ENCODE measurements around the gene HSF4. TPM values are rescaled to one million over a fixed set of nuclear protein-coding genes. Genes with fewer than 3 reads are reported as not detected.

HSF4 gene
- total RNA-seq, 1 donor from 2014 or later, result 33.4 TPM

DNA sequence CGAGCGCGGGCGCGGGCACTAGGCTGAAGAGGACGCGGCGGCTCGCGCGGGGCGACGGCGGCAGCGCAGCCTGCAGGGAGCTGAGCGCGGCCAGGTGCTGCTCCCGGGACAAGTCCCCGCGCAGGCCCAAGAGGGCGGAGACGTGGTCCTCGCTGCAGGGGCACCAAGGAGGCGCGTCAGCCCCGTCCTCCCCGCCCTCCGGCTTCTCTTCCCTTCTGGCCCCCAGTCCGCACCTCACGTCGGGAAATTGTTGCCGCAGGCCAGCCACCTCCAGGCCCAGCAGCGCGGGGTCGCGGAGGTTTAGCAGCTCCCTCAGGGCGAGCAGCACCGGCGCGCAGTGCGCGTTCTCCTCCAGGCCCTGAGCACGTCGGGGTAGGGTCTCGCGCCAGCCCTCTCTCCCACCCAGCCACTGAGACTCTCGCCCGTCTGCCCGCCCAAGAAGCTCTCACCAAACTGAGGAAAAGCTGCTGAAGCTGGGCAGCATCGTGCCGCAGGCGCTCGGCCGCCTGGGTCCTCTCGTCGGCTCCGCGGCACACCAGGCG is 20.0 kb downstream of the HSF4 start:
- no peak for DNase-seq (ENCODE audit: low spot score)
- no peak overlapping the region for H3K27ac Mint-ChIP-seq
- intact Hi-C loops (cut with micrococcal nuclease), result loop anchor here (2.0 to 10.0 kb wide), 6 partner anchors 14 to 238 kb away; partner anchors contain the start of genes FHOD1, NOL3, SLC9A5 and TMEM208
- H3K4me3 Mint-ChIP-seq (ENCODE audit: low read depth), result peak overlapping the region; percentile 70
- H3K9me3 Mint-ChIP-seq, result no peaks in the 10 kb centered on the region
- H3K27me3 Mint-ChIP-seq (ENCODE audit: low read depth), result peaks cover 7% of the 10 kb centered on the region
- peaks cover 9% of the 10 kb centered on the region for H3K4me1 Mint-ChIP-seq (ENCODE audit: low read depth)
- H3K36me3 Mint-ChIP-seq (ENCODE audit: low read depth), result no peaks in the 10 kb centered on the region

DNA sequence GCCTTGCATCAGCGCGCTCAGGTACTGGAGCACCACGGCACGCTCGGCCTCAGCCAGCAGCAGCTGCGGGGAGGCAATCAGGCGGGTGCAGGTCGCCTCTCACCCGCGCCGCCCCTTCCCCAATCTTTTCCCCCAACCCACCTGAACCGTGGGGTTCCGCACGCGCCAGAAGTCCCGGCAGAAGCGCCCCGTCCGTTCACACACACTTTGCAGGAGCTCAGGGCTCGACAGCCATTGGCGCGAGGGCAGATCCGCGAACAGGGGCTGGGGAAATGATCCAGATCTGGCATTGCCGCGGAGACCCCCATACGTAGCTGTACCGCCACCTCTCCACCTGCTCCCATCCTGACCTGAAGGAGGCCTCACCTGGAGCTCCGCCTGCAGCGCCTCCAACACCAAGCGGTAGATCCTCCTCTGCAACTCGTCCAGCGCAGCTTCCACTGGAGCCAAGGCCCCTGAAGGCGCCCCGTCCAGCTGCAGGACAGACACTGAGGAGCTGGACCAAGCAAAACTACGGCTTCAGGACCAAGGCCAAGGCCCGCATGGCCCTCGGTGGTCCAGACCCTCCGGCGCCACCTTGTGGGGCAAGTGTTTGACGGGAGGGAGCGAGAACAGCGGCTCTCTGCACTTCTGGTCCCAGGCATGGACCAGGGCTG is 20.6 kb downstream of the HSF4 start:
- Mint-ChIP-seq H3K4me1 (ENCODE audit: low read depth) (peaks cover 9% of the 10 kb centered on the region), H3K27ac (peak overlapping the region; percentile 65), H3K4me3 (ENCODE audit: low read depth) (peak overlapping the region; percentile 91), H3K27me3 (ENCODE audit: low read depth) (peaks cover 7% of the 10 kb centered on the region), H3K36me3 (ENCODE audit: low read depth) (no peaks in the 10 kb centered on the region), H3K9me3 (no peaks in the 10 kb centered on the region)
- intact Hi-C loops (cut with micrococcal nuclease), result loop anchor here (2.0 to 10.0 kb wide), 7 partner anchors 14 to 238 kb away; partner anchors contain the start of genes B3GNT9, FHOD1, NOL3 and SLC9A5
- DNase-seq (ENCODE audit: low spot score), result peak; percentile 77

DNA sequence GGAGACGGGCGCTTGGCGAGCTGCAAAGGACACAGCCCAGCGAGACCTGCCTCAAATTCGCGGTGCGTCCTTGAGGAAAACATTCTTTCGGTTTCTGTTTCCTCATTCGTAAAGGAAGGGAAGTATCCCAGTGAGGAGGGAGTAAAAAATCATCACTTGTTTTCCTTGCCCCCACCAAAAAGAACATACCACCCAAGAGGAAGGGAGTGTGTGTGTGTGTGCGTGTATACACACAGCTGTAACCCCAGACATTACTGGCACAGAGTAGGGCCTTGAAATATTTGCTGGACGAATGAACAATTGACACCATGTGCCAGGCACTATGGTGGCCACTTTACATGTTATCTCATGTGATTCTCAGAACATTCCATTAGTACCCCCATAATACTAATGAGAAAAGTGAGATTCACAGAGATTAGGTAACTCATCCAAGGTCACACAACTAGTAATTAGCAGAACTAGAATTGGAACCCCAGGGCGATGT is 21.1 kb downstream of the HSF4 start:
- no peak overlapping the region for H3K4me3 Mint-ChIP-seq (ENCODE audit: low read depth)
- H3K9me3 Mint-ChIP-seq, result no peaks in the 10 kb centered on the region
- H3K4me1 Mint-ChIP-seq (ENCODE audit: low read depth), result peaks cover 9% of the 10 kb centered on the region
- H3K27ac Mint-ChIP-seq, result no peak overlapping the region
- no peak for DNase-seq (ENCODE audit: low spot score)
- peaks cover 7% of the 10 kb centered on the region for H3K27me3 Mint-ChIP-seq (ENCODE audit: low read depth)
- intact Hi-C loops (cut with micrococcal nuclease), result loop anchor here (2.0 to 10.0 kb wide), 5 partner anchors 15 to 239 kb away; partner anchors contain the start of genes B3GNT9 and NOL3
- no peaks in the 10 kb centered on the region for H3K36me3 Mint-ChIP-seq (ENCODE audit: low read depth)

DNA sequence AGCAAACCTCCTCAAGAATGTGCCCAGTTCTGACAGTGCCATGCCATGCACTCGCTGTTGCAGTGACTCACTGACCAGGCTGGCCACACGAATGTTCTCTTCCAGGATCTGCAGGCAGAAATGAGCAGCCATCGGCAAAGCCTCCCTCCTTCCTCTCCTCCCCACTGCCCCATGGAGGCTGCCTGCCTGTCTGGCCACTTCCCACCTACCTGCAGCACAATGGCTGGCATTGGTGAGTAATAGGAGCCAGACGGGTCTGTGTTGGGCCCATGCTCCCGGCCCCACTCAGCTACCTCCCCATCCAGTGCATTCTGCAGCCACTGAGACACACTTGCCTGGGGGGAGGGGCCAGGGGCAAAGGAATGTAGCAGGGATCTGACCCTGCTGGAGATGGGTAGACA is 22.0 kb downstream of the HSF4 start:
- Mint-ChIP-seq H3K9me3 (no peaks in the 10 kb centered on the region), H3K36me3 (ENCODE audit: low read depth) (no peaks in the 10 kb centered on the region), H3K4me3 (ENCODE audit: low read depth) (no peak overlapping the region), H3K4me1 (ENCODE audit: low read depth) (peaks cover 13% of the 10 kb centered on the region), H3K27me3 (ENCODE audit: low read depth) (peaks cover 7% of the 10 kb centered on the region), H3K27ac (no peak overlapping the region)
- intact Hi-C loops (cut with micrococcal nuclease), result loop anchor here (5.0 to 10.0 kb wide), 2 partner anchors 34 to 172 kb away; partner anchors contain the start of gene B3GNT9
- DNase-seq (ENCODE audit: low spot score), result no peak

DNA sequence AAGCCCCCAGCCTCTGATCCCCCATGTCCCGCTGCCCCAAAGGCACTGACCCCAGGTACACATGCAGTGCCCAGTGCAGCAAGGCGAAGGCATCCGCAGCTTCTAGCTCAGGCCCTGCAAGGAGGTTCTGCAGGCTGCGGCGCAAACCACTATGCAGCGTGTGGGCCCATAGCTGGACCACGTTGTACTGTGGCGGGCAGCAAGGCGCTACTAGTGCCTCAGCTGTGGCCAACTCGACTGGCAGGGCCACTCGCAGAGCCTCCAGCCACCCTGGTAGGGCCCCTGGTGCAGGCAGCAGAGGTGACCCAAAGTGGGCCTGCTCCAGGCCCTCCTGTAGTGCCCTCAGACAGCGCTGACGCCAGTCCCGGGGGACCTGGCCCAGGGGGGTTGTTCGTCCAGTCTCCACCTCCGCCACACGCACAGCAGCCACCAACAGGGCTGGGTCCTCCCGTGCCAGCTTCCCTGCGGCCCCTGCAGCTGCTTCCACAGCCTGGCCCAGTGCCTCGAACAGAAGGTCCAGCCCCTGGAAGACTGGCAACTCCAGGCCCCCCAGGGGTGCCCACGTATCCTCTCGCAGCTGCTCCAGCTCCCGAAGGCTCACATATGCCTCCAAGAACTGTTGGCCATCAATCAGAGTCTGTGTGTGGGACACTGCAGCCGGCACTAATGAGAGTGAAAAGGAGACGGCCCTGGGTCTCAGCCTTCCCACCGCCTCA is 22.8 kb downstream of the HSF4 start:
- Mint-ChIP-seq H3K36me3 (ENCODE audit: low read depth) (no peaks in the 10 kb centered on the region), H3K27me3 (ENCODE audit: low read depth) (peaks cover 7% of the 10 kb centered on the region), H3K27ac (no peak overlapping the region), H3K4me3 (ENCODE audit: low read depth) (no peak overlapping the region), H3K4me1 (ENCODE audit: low read depth) (peaks cover 15% of the 10 kb centered on the region), H3K9me3 (no peaks in the 10 kb centered on the region)
- no peak for DNase-seq (ENCODE audit: low spot score)
- intact Hi-C loops (cut with micrococcal nuclease), result loop anchor here (5.0 to 10.0 kb wide), 2 partner anchors 35 to 173 kb away; partner anchors contain the start of gene B3GNT9

DNA sequence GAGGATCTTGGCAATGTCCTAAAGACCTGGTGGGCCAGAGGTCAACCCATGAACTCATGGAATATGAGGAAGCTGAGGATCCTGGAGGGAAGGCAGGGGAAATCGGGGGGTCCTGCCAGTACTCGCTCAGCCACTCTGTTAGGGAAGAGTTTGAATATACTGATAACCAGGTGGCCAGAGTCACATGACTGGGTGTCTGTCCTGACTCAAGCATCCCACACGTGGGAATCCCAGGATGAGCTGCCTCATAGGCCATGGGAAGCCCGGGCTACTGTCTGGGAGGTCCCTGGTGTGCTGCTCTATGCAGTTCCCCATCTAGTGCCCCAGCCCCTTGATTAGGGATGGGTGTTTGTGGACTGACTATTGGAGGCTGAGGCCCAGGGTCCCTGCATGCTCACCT is 23.8 kb downstream of the HSF4 start:
- DNase-seq (ENCODE audit: low spot score), result no peak
- H3K4me1 Mint-ChIP-seq (ENCODE audit: low read depth), result peaks cover 23% of the 10 kb centered on the region
- peaks cover 10% of the 10 kb centered on the region for H3K36me3 Mint-ChIP-seq (ENCODE audit: low read depth)
- no peak overlapping the region for H3K4me3 Mint-ChIP-seq (ENCODE audit: low read depth)
- peaks cover 7% of the 10 kb centered on the region for H3K27me3 Mint-ChIP-seq (ENCODE audit: low read depth)
- intact Hi-C loops (cut with micrococcal nuclease), result loop anchor here (5.0 to 10.0 kb wide), 2 partner anchors 36 to 174 kb away; partner anchors contain the start of gene B3GNT9
- H3K27ac Mint-ChIP-seq, result no peak overlapping the region
- H3K9me3 Mint-ChIP-seq, result no peaks in the 10 kb centered on the region

DNA sequence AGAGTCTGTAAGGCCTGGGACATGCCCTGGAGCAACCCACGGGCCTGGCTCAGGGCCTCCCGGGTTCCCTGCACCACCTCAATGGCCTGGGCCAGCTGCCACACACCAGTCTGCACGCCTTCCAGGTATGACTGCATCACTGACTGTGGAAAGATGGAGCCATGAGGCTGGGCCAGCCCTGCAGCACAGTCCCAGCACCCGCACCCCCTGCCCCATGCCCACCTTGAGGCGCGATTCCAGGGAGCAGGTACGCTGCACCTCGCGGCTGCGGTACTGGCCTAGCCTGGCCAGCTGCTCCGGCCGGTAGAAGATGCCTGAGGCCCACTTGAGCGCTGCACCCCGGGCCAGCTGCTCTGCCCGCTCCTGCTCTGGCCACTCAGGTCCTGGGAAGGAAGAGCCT is 24.3 kb downstream of the HSF4 start:
- Mint-ChIP-seq H3K4me3 (ENCODE audit: low read depth) (no peak overlapping the region), H3K36me3 (ENCODE audit: low read depth) (peaks cover 15% of the 10 kb centered on the region)

DNA sequence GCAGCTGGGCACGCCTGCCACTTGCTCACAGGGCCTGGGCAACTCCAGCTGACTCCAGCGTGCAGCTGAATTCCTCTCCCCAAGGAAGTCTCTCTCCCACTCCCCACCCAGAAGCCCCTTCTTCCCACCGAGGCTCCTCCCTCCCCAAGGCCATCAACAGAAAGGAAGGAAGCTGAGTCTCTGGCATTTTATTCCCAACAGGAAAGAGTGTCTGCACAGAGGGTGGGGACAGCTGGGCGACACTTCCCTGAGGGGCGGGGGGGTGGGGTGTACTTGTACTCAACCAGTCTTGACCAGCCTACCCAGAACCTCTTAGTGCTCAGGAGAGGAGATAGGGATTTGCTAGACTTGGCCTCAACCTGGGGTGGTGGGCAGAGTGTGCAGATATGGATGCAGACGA is 25.5 kb downstream of the HSF4 start, which contains the start of gene EXOC3L1:
EXOC3L1 (minus strand) TSS at position 96 of the 400 bp plus-strand sequence. CDS start 460 bp downstream, outside the sequence.
- no peak within 1 kb of the TSS for H3K4me3 Mint-ChIP-seq (ENCODE audit: low read depth)
- H3K27ac Mint-ChIP-seq, result no peak within 1 kb of the TSS
- DNase-seq (ENCODE audit: low spot score), result no peak
- peaks cover 7% of the 10 kb centered on the region for H3K27me3 Mint-ChIP-seq (ENCODE audit: low read depth)
- H3K9me3 Mint-ChIP-seq, result no peaks in the 10 kb centered on the region
- H3K36me3 Mint-ChIP-seq (ENCODE audit: low read depth), result peaks cover 27% of the 10 kb centered on the region
- intact Hi-C loops (cut with micrococcal nuclease), result no loop called here
- peaks cover 30% of the 10 kb centered on the region for H3K4me1 Mint-ChIP-seq (ENCODE audit: low read depth)

More for the DNA sequence above, 24.3 kb downstream of the HSF4 start:
- no peaks in the 10 kb centered on the region for H3K9me3 Mint-ChIP-seq
- peaks cover 7% of the 10 kb centered on the region for H3K27me3 Mint-ChIP-seq (ENCODE audit: low read depth)
- intact Hi-C loops (cut with micrococcal nuclease), result loop anchor here (5.0 to 10.0 kb wide), 2 partner anchors 36 to 174 kb away; partner anchors contain the start of gene B3GNT9
- peaks cover 28% of the 10 kb centered on the region for H3K4me1 Mint-ChIP-seq (ENCODE audit: low read depth)
- DNase-seq (ENCODE audit: low spot score), result no peak
- no peak overlapping the region for H3K27ac Mint-ChIP-seq

DNA sequence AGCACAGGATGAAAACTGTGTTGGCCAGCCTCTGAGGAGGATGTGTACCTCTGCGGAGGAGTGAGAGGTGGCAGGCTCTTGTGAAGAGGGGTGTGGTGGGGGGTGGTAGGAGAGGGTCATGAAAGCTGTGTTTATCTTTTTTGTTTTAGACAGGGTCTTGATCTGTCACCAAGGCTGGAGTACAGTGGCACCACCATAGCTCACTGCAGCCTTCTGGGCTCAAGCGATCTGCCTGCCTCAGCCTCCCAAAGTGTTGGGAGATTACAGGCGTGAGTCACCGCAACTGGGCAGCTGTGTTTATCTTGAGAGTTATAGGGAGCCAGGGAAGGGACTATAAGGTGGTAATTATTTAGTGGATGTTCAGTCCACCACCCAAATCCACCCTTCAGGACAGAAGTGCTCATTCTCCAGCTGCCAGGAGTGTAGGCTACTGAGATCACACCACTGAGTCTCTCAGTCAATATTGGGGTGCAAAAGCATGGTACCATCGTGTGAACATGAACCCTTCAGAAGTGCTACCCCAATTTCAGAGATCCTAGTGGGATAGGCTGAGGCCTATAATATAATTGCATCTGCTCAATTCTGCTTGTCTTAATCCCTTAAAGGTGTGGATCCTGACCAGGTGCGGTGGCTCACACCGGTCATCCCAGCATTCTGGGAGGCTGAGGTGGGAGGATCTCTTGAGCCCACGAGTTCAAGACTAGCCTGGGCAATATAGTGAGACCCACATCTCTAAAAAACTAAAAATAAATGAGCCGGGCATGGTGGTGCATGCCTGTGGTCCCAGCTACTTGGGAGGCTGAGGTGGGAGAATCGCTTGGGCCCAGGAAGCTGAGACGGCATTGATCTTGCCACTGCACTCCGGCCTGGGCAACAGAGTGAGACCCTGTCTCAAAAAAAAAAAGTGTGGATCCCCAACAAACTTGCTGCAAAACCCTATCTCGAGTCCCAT is 26.2 kb downstream of the HSF4 start:
- Mint-ChIP-seq H3K4me3 (ENCODE audit: low read depth) (peak overlapping the region; percentile 85), H3K9me3 (no peaks in the 10 kb centered on the region), H3K4me1 (ENCODE audit: low read depth) (peaks cover 23% of the 10 kb centered on the region), H3K36me3 (ENCODE audit: low read depth) (peaks cover 34% of the 10 kb centered on the region), H3K27me3 (ENCODE audit: low read depth) (no peaks in the 10 kb centered on the region), H3K27ac (no peak overlapping the region)
- intact Hi-C loops (cut with micrococcal nuclease), result no loop called here
- DNase-seq (ENCODE audit: low spot score), result no peak

DNA sequence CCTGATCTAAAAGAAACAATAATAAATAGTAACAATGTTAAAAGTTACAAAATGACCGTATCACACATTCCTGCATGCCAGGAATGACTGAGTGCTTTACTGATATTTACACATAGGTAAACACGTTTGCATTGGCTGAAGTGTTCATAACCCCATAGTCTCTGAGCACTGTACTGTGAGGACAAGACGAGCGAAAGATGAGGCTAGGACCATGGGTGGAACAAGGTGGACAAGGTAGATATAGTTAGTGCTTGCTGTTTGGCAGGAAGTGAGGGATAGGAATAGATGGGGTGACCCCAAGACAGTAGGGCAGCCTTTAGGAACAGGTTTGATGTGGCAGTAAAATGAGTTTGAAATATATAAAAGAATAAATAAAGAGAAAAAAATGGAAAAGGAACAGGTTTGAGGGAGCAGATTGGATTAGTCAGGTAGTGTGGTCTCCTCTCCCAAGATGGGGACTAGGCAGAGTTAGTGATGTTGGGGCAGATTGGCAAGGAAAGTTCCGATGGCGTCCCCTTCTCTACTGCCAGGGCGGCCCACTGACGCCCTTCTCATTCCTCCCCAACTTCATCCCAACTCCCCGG is 27.0 kb downstream of the HSF4 start:
- H3K4me1 Mint-ChIP-seq (ENCODE audit: low read depth), result peaks cover 29% of the 10 kb centered on the region

DNA sequence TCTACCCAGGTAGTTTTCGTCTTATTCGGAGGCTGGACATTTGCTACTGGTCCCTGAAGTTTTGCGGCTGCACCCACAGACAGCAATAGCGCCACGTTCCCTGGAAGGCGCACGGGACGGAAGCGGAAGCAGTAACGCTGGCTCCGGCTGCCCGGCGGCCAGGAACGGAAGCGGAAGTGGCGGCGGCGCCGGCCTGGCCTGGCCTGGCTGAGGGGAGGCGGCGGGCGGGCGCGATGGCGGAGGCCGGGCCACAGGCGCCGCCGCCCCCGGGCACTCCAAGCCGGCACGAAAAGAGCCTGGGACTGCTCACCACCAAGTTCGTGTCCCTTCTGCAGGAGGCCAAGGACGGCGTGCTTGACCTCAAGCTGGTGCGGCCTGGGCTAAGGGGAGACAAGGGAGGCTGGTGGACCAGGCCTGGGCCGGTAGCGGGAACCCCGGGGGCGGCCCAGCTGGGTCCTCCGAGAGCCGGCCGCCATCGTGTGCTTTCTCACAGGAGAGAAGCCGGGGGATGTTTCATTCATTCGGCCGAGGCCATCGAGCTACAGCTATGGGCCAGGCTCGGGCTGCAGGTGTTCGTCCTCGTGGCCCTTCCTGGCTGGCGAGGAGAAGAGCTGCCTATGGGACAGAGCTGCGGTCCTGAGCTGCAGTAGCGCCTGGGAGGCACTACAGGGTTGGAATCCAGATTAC is 27.6 kb downstream of the HSF4 start, which contains the start of gene E2F4:
E2F4 (plus strand) TSS at position 161 of the 687 bp plus-strand sequence; CDS start at position 234, 73 bp downstream.
- peaks cover 48% of the 10 kb centered on the region for H3K36me3 Mint-ChIP-seq (ENCODE audit: low read depth)
- intact Hi-C loops (cut with micrococcal nuclease), result no loop called here
- H3K9me3 Mint-ChIP-seq, result no peaks in the 10 kb centered on the region
- H3K4me1 Mint-ChIP-seq (ENCODE audit: low read depth), result peaks cover 30% of the 10 kb centered on the region
- peak; percentile 84 for DNase-seq (ENCODE audit: low spot score)
- peak within 1 kb of the TSS; percentile 85 for H3K4me3 Mint-ChIP-seq (ENCODE audit: low read depth)
- peak within 1 kb of the TSS; percentile 59 for H3K27ac Mint-ChIP-seq
- H3K27me3 Mint-ChIP-seq (ENCODE audit: low read depth), result no peaks in the 10 kb centered on the region

More for the DNA sequence above, 27.0 kb downstream of the HSF4 start:
- no peak for DNase-seq (ENCODE audit: low spot score)
- peaks cover 42% of the 10 kb centered on the region for H3K36me3 Mint-ChIP-seq (ENCODE audit: low read depth)
- peak overlapping the region; percentile 85 for H3K4me3 Mint-ChIP-seq (ENCODE audit: low read depth)
- intact Hi-C loops (cut with micrococcal nuclease), result no loop called here
- H3K27me3 Mint-ChIP-seq (ENCODE audit: low read depth), result no peaks in the 10 kb centered on the region
- no peaks in the 10 kb centered on the region for H3K9me3 Mint-ChIP-seq
- peak overlapping the region; percentile 59 for H3K27ac Mint-ChIP-seq
